ENCODE measurements around the gene CFAP46. TPM values are rescaled to one million over a fixed set of nuclear protein-coding genes. Genes with fewer than 3 reads are reported as not detected.

The CFAP46 gene
- total RNA-seq, 2 experiments from 2014 or later, result not detected

- CTCF ChIA-PET (ENCODE audit: unreplicated experiment), result no interaction called here
- Histone ChIP-seq H3K27ac (ENCODE audit: low read depth, low read length, poor library complexity, severe bottlenecking) (no peak overlapping the region), H4K20me1 (ENCODE audit: insufficient read depth, low read length) (no peaks in the 10 kb centered on the region), H2AFZ (ENCODE audit: low read length) (no peak overlapping the region), H3K9me2 (ENCODE audit: insufficient read depth, low read length) (no peaks in the 10 kb centered on the region), H3K4me1 (ENCODE audit: insufficient read depth, low read length, poor library complexity, severe bottlenecking) (no peaks in the 10 kb centered on the region), H3K9me3 (ENCODE audit: low read length) (no peaks in the 10 kb centered on the region), H3K4me3 (ENCODE audit: low read depth, low read length, poor library complexity, severe bottlenecking) (no peak overlapping the region), H3K36me3 (ENCODE audit: insufficient read depth, low read length) (no peaks in the 10 kb centered on the region), H3K4me2 (ENCODE audit: low read length) (no peak overlapping the region), H3K79me2 (ENCODE audit: insufficient read depth, low read depth, low read length) (no peaks in the 10 kb centered on the region)
- BruUV-seq (replicated peaks), result no TSS peak
- TF ChIP-seq EZH2phosphoT487 (IDR thresholded peaks at IDR 0.05; ENCODE audit: borderline replicate concordance, low read depth, low read length) (no peak), CTCF (conservative IDR thresholded peaks at IDR 0.05; ENCODE audit: low read length) (no peak)
- POLR2A ChIA-PET, result no interaction called here
- intact Hi-C loops (cut with micrococcal nuclease; ENCODE audit: unreplicated experiment), result no loop called here
- no peak for DNase-seq (ENCODE audit: low spot score)
Observed at GRCh38 chr10:132812520-132812919, 129.8 kb downstream of the CFAP46 start.

- no peaks in the 10 kb centered on the region for H3K79me2 ChIP-seq (ENCODE audit: insufficient read depth, low read depth, low read length)
- DNase-seq (ENCODE audit: low spot score), result no peak
- H3K27ac ChIP-seq (ENCODE audit: low read depth, low read length, poor library complexity, severe bottlenecking), result no peak overlapping the region
- H3K9me3 ChIP-seq (ENCODE audit: low read length), result no peaks in the 10 kb centered on the region
- no TSS peak for BruUV-seq (replicated peaks)
- H4K20me1 ChIP-seq (ENCODE audit: insufficient read depth, low read length), result no peaks in the 10 kb centered on the region
- ChIA-PET CTCF (ENCODE audit: unreplicated experiment) (no interaction called here), POLR2A (no interaction called here)
- intact Hi-C loops (cut with micrococcal nuclease; ENCODE audit: unreplicated experiment), result no loop called here
- H3K9me2 ChIP-seq (ENCODE audit: insufficient read depth, low read length), result no peaks in the 10 kb centered on the region
- H3K36me3 ChIP-seq (ENCODE audit: insufficient read depth, low read length), result no peaks in the 10 kb centered on the region
- H3K4me3 ChIP-seq (ENCODE audit: low read depth, low read length, poor library complexity, severe bottlenecking), result no peak overlapping the region
- TF ChIP-seq CTCF (conservative IDR thresholded peaks at IDR 0.05; ENCODE audit: low read length) (no peak), EZH2phosphoT487 (IDR thresholded peaks at IDR 0.05; ENCODE audit: borderline replicate concordance, low read depth, low read length) (no peak)
- no peaks in the 10 kb centered on the region for H3K4me1 ChIP-seq (ENCODE audit: insufficient read depth, low read length, poor library complexity, severe bottlenecking)
- no peak overlapping the region for H2AFZ ChIP-seq (ENCODE audit: low read length)
- no peak overlapping the region for H3K4me2 ChIP-seq (ENCODE audit: low read length)
Observed at GRCh38 chr10:132811891-132812481, 130.4 kb downstream of the CFAP46 start.

GRCh38 chr10:132810807-132811700, 131.3 kb downstream of the CFAP46 start:
- POLR2A ChIA-PET, result no interaction called here
- H3K36me3 ChIP-seq (ENCODE audit: insufficient read depth, low read length), result no peaks in the 10 kb centered on the region
- H3K4me2 ChIP-seq (ENCODE audit: low read length), result no peak overlapping the region
- H3K4me3 ChIP-seq (ENCODE audit: low read depth, low read length, poor library complexity, severe bottlenecking), result no peak overlapping the region
- H3K9me3 ChIP-seq (ENCODE audit: low read length), result no peaks in the 10 kb centered on the region
- no peaks in the 10 kb centered on the region for H3K79me2 ChIP-seq (ENCODE audit: insufficient read depth, low read depth, low read length)
- TF ChIP-seq CTCF (conservative IDR thresholded peaks at IDR 0.05; ENCODE audit: low read length) (no peak), EZH2phosphoT487 (IDR thresholded peaks at IDR 0.05; ENCODE audit: borderline replicate concordance, low read depth, low read length) (no peak)
- no peaks in the 10 kb centered on the region for H4K20me1 ChIP-seq (ENCODE audit: insufficient read depth, low read length)
- intact Hi-C loops (cut with micrococcal nuclease; ENCODE audit: unreplicated experiment), result no loop called here
- H3K9me2 ChIP-seq (ENCODE audit: insufficient read depth, low read length), result no peaks in the 10 kb centered on the region
- no peak overlapping the region for H2AFZ ChIP-seq (ENCODE audit: low read length)
- no TSS peak for BruUV-seq (replicated peaks)
- CTCF ChIA-PET (ENCODE audit: unreplicated experiment), result no interaction called here
- no peak overlapping the region for H3K27ac ChIP-seq (ENCODE audit: low read depth, low read length, poor library complexity, severe bottlenecking)
- no peak for DNase-seq (ENCODE audit: low spot score)
- H3K4me1 ChIP-seq (ENCODE audit: insufficient read depth, low read length, poor library complexity, severe bottlenecking), result no peaks in the 10 kb centered on the region
